ENCODE data around the gene DAPL1.

- TF ChIP-seq CTCF (IDR thresholded peaks at IDR 0.05; ENCODE audit: poor library complexity): no peak
- no peak for TF ChIP-seq EZH2 (IDR thresholded peaks at IDR 0.05; ENCODE audit: borderline replicate concordance)
- no peak for TF ChIP-seq EZH2phosphoT487 (IDR thresholded peaks at IDR 0.05; ENCODE audit: low read depth, severe bottlenecking, unreplicated experiment)
These were observed 44.5 kb upstream of the DAPL1 start for GRCh38 chr2:158750458-158751125.

All from hepatocyte (in vitro differentiated cells).